Esophagus squamous epithelium (tissue), 5 donors: ENCODE data around the gene MPV17. TPM values are rescaled to one million over a fixed set of nuclear protein-coding genes. Genes with fewer than 3 reads are reported as not detected.
"Not testable (repeated sequence)": the region's sequence is repeated elsewhere in the genome, so short reads cannot be mapped to it uniquely, and the experiment has no call there.

ENCODE experiments used
- DNase-seq: peaks from one replicate; lab custom pipeline; 2025; lab: John Stamatoyannopoulos, UW
- H3K27ac ChIP-seq, 4 donors: fragments of 200-600 bp; sonication (generic); one replicate each; pipeline ENCODE4 v1.5.1; 2016 to 2019; ENCODE audit warnings: mild to moderate bottlenecking in 1 of 4
- H3K27me3 ChIP-seq, 4 donors: fragments of 200-600 bp; sonication (generic); 1 replicate in 3 of 4; 2 replicates in 1 of 4; pipeline versions ENCODE4 v1.5.1 to v1.6.0; 2017 to 2021; ENCODE audit warnings: antibody characterized with exemption in 1 of 4
- H3K36me3 ChIP-seq, 3 donors: fragments of 200-600 bp; sonication (generic); one replicate each; pipeline ENCODE4 v1.5.1; 2016 to 2019
- H3K4me1 ChIP-seq, 3 donors: fragments of 200-600 bp; sonication (generic); one replicate each; pipeline ENCODE4 v1.5.1; 2017 to 2019
- H3K4me3 ChIP-seq, 4 donors: fragments of 200-600 bp; sonication (generic); 1 replicate in 3 of 4; 2 replicates in 1 of 4; pipeline ENCODE4 v1.5.1; 2016 to 2019; ENCODE audit warnings: mild to moderate bottlenecking in 2 of 4, moderate library complexity in 1 of 4
- H3K9me3 ChIP-seq, 3 donors: fragments of 200-600 bp; sonication (generic); one replicate each; pipeline ENCODE4 v1.5.1; 2016 to 2019
- POLR2A ChIP-seq, 4 donors: fragments of 450-650 bp; IDR thresholded peaks; one replicate each; pipeline ENCODE4 v1.6.1; 2017; ENCODE audit warnings: antibody characterized with exemption in 4 of 4, mild to moderate bottlenecking in 4 of 4, moderate library complexity in 3 of 4
- WGBS, 2 donors: methylation state at CpG; one replicate each; pipeline ENCODE4 v1.1.5; 2018; 5-methylcytosine and 5-hydroxymethylcytosine counted together
- intact Hi-C: fragments of 100-400 bp; cut with DNase I; formaldehyde crosslinking; loops from one replicate; pipeline ENCODE4 v1.15.0; 2022
- total RNA-seq, 4 donors: library from RNA; depleted of rRNA; stranded (reverse); fragments of >200 nt; gene quantifications; one replicate each; pipeline ENCODE4 v1.1.0, GENCODE V29; 2016
- TF ChIP-seq, protein P1 (sequence below), 6 experiments: fragments of 450-650 bp in 4 of 6; fragments of 200-600 bp in 2 of 6; sonication (generic) in 2 of 6; IDR thresholded peaks; one replicate each; pipeline ENCODE4 v1.5.1; 2016 to 2019; ENCODE audit warnings: antibody characterized with exemption in 6 of 6, mild to moderate bottlenecking in 4 of 6, moderate library complexity in 4 of 6
- donor health status: DM: yes; HTN: yes; CAD: no.

The MPV17 gene
- total RNA-seq, 4 donors from 2014 or later, result 39.3 to 66.1 (median 48.1) TPM

- no peaks in the 10 kb centered on the region for H3K9me3 ChIP-seq
- H3K4me1 ChIP-seq, result peaks cover 16 to 35% (median 22%) of the 10 kb centered on the region in 3 donors
- peak overlapping the region; percentile 92 to 98 (median 94) for H3K27ac ChIP-seq
- 7 to 9% methylated on average over 7 of the region's 10 CpGs for WGBS, 2 donors
- no peaks in the 10 kb centered on the region for H3K27me3 ChIP-seq
- TF ChIP-seq, protein P1, sequence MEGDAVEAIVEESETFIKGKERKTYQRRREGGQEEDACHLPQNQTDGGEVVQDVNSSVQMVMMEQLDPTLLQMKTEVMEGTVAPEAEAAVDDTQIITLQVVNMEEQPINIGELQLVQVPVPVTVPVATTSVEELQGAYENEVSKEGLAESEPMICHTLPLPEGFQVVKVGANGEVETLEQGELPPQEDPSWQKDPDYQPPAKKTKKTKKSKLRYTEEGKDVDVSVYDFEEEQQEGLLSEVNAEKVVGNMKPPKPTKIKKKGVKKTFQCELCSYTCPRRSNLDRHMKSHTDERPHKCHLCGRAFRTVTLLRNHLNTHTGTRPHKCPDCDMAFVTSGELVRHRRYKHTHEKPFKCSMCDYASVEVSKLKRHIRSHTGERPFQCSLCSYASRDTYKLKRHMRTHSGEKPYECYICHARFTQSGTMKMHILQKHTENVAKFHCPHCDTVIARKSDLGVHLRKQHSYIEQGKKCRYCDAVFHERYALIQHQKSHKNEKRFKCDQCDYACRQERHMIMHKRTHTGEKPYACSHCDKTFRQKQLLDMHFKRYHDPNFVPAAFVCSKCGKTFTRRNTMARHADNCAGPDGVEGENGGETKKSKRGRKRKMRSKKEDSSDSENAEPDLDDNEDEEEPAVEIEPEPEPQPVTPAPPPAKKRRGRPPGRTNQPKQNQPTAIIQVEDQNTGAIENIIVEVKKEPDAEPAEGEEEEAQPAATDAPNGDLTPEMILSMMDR (IDR thresholded peaks at IDR 0.05), result no peak
- no peak for TF ChIP-seq POLR2A (IDR thresholded peaks at IDR 0.05)
- intact Hi-C loops, result no loop called here
- H3K36me3 ChIP-seq, result peaks cover 12 to 36% (median 12%) of the 10 kb centered on the region in 3 donors
- DNase-seq, result no peak
- peak overlapping the region; percentile 64 to 96 (median 79) for H3K4me3 ChIP-seq
Measured at GRCh38 chr2:27322301-27322765, 564 bp downstream of the MPV17 start.

DNA sequence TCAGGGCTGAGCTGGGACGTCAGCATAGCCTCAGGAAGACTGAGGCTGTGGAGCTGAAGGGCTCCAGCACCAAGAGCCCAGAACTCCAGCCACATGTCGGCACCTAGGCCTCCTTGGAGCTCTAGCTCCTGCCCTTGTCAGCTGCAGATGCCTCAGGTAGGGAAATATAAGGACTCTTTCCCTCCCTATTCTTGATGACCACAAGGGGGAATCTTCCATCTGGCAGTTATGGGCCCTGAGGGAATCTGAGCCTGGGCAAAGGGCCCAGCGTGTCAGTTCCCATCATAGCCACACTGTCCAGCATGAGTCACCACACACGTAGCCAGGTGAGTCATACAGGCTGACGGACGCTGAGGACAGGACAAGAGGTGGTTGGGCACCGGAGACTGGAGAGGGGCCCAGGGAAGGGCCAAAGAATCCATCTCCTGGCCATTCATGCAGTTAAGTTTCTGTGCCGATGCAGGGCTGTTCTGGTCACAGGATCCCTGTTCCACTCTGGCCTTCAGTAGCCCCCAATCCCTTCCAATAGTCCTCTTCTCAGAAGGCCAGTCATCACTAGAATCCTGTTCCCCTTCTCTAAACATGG lies 1.8 kb downstream of the MPV17 start:
- intact Hi-C loops, result no loop called here
- no peak for TF ChIP-seq POLR2A (IDR thresholded peaks at IDR 0.05)
- TF ChIP-seq, protein P1 (IDR thresholded peaks at IDR 0.05), result peak in 4 of 6 experiments; percentile 10 to 53 (median 20)
- H3K9me3 ChIP-seq, result no peaks in the 10 kb centered on the region
- no peaks in the 10 kb centered on the region for H3K27me3 ChIP-seq
- no peak overlapping the region for H3K4me3 ChIP-seq
- 38 to 39% methylated on average over 6 to 7 of the region's 8 CpGs for WGBS, 2 donors
- H3K36me3 ChIP-seq, result peaks cover under 1 to 36% (median under 1%) of the 10 kb centered on the region in 3 donors
- DNase-seq, result no peak
- H3K4me1 ChIP-seq, result peaks cover 16 to 35% (median 22%) of the 10 kb centered on the region in 3 donors
- peak overlapping the region in 1 of 4 donors; percentile 60 for H3K27ac ChIP-seq

DNA sequence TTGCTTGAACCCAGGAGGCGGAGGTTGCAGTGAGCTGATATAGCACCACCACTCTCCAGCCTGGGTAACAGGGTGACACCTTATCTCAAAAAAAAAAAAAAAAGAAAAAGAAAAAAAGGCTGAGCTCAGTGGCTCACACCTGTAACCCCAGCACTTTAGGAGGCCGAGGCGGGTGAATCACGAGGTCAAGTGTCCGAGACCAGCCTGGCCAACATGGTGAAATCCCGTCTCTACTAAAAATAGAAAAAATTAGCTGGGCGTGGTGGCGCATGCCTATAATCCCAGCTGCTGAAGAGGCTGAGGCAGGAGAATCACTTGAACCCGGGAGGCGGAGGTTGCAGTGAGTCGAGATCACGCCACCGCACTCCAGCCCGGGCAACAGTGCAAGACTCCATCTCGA lies 3.1 kb downstream of the MPV17 start:
- H3K9me3 ChIP-seq, H3K27me3 ChIP-seq, H3K27ac ChIP-seq, DNase-seq, H3K4me3 ChIP-seq, intact Hi-C loops: not testable (repeated sequence)
- peaks cover 16 to 35% (median 22%) of the 10 kb centered on the region in 3 donors for H3K4me1 ChIP-seq
- H3K36me3 ChIP-seq, result peaks cover 0 to 32% (median 0%) of the 10 kb centered on the region in 3 donors
- 94 to 97% methylated on average over 15 of the region's 15 CpGs for WGBS, 2 donors

DNA sequence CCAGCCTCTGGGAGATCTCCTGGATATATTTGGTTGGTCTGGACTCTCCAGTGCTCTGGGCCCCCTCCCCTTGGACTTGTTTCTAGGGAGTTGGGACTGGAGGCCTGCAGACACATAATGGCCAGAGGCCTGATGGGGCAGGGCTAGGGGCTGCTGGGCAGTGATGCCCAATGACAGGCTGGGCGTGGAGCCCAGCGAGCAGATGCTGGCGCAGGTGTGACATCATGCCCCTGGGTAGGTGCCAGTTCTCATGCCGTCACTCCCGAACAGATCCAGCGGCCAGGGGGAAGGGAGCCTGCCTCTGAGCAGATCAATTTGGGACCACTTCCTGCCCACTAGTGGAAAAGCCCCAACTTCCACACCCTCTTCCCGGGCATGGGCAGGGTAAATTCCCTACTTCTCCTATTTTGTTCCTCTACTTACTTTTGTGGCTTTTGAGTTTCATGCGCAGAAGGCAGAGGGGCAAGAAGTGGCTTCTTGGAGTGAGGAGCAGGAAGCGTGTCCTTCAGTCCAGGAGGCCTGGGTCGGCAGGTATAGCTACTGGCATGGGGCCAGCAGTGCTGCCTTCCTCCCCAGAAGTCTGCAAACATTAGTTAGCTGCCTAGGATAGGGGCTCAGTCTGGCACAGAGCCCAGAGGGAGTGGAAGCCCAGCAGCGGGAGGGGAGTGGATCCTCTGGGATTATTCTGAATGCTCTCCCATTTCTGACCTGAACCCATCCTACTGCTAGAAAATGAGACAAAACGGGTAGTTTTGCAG lies 6.1 kb downstream of the MPV17 start:
- Histone ChIP-seq H3K27me3 (no peaks in the 10 kb centered on the region), H3K4me3 (no peak overlapping the region), H3K9me3 (no peaks in the 10 kb centered on the region), H3K36me3 (peaks cover 0 to 40% (median 0%) of the 10 kb centered on the region in 3 donors), H3K27ac (no peak overlapping the region), H3K4me1 (peaks cover 10 to 14% (median 13%) of the 10 kb centered on the region in 3 donors)
- no peak for TF ChIP-seq POLR2A (IDR thresholded peaks at IDR 0.05)
- TF ChIP-seq, protein P1 (IDR thresholded peaks at IDR 0.05), result no peak
- DNase-seq, result no peak
- WGBS, 2 donors, result 62 to 83% methylated on average over 5 to 9 of the region's 12 CpGs
- intact Hi-C loops, result no loop called here

- DNase-seq, result no peak
- intact Hi-C loops, result no loop called here
- Histone ChIP-seq H3K4me1 (no peaks in the 10 kb centered on the region), H3K27ac (no peak overlapping the region), H3K4me3 (no peak overlapping the region), H3K36me3 (peaks cover 0 to 49% (median 0%) of the 10 kb centered on the region in 3 donors), H3K27me3 (no peaks in the 10 kb centered on the region), H3K9me3 (no peaks in the 10 kb centered on the region)
- 76 to 83% methylated on average over 8 of the region's 8 CpGs for WGBS, 2 donors
- no peak for TF ChIP-seq POLR2A (IDR thresholded peaks at IDR 0.05)
- TF ChIP-seq, protein P1 (IDR thresholded peaks at IDR 0.05), result no peak
Measured at GRCh38 chr2:27315122-27315521, 7.8 kb downstream of the MPV17 start.
